ENCODE data around the gene ANKDD1A. TPM values are rescaled to one million over a fixed set of nuclear protein-coding genes. Genes with fewer than 3 reads are reported as not detected.
A peak's percentile ranks its signal among the peaks of the same experiment; 100 is the strongest.

ANKDD1A gene
- total RNA-seq, 1 donor from 2014 or later = 1.4 TPM

GRCh38 chr15:64990168-64990470 is 78.4 kb downstream of the ANKDD1A start:
- ATAC-seq (ENCODE audit: poor library complexity) = peak; percentile 8
- no peak for DNase-seq
- intact Hi-C loops (cut with DNase I) = no loop called here

- no peak for ATAC-seq (ENCODE audit: poor library complexity)
- no peak for DNase-seq
- intact Hi-C loops (cut with DNase I) = no loop called here
These were observed 79.9 kb downstream of the ANKDD1A start for GRCh38 chr15:64991536-64992135.

- DNase-seq (no peak), ATAC-seq (ENCODE audit: poor library complexity) (no peak)
- intact Hi-C loops (cut with DNase I) = no loop called here
These were observed 81.6 kb downstream of the ANKDD1A start for GRCh38 chr15:64993290-64993689.

GRCh38 chr15:64997066-64997465 is 85.4 kb downstream of the ANKDD1A start:
- DNase-seq (no peak), ATAC-seq (ENCODE audit: poor library complexity) (no peak)
- intact Hi-C loops (cut with DNase I) = no loop called here

GRCh38 chr15:64997745-64998375 is 86.2 kb downstream of the ANKDD1A start:
- DNase-seq = no peak
- ATAC-seq (ENCODE audit: poor library complexity) = no peak
- intact Hi-C loops (cut with DNase I) = no loop called here

- ATAC-seq (ENCODE audit: poor library complexity) (no peak), DNase-seq (no peak)
- intact Hi-C loops (cut with DNase I) = no loop called here
These were observed 93.3 kb downstream of the ANKDD1A start for GRCh38 chr15:65004993-65005392.

- ATAC-seq (ENCODE audit: poor library complexity) (no peak), DNase-seq (no peak)
- intact Hi-C loops (cut with DNase I) = no loop called here
These were observed 95.2 kb downstream of the ANKDD1A start for GRCh38 chr15:65006876-65007275.

Other genes with a start within 250 kb of the ANKDD1A start
- 215 TPM for gene RBPMS2, start 136.3 kb upstream of the ANKDD1A start, total RNA-seq
- 0.35 TPM for gene PIF1, start 86.3 kb upstream of the ANKDD1A start, total RNA-seq
- gene PLEKHO2, start 70.0 kb upstream of the ANKDD1A start, total RNA-seq = 9.1 TPM
- 44.9 TPM for gene SPG21, start 78.0 kb downstream of the ANKDD1A start, total RNA-seq
- 17.3 TPM for gene MTFMT, start 117.7 kb downstream of the ANKDD1A start, total RNA-seq
- not detected for gene SLC51B, start 133.5 kb downstream of the ANKDD1A start, total RNA-seq
- gene RASL12, start 156.1 kb downstream of the ANKDD1A start, total RNA-seq = 19.7 TPM
- 9.4 TPM for gene KBTBD13, start 164.8 kb downstream of the ANKDD1A start, total RNA-seq
- gene UBAP1L, start 203.3 kb downstream of the ANKDD1A start, total RNA-seq = 1.6 TPM
- 12.2 TPM for gene PDCD7, start 221.9 kb downstream of the ANKDD1A start, total RNA-seq